ENCODE data around the gene LAMB1. TPM values are rescaled to one million over a fixed set of nuclear protein-coding genes. Genes with fewer than 3 reads are reported as not detected.

The LAMB1 gene
- total RNA-seq, 3 donors from 2014 or later, result 115 to 324 (median 300) TPM

- no peaks in the 10 kb centered on the region for H3K36me3 ChIP-seq
- no peak overlapping the region for H3K27ac ChIP-seq
- H3K4me1 ChIP-seq, result no peaks in the 10 kb centered on the region
- TF ChIP-seq POLR2AphosphoS5 (IDR thresholded peaks at IDR 0.05) (no peak), POLR2A (IDR thresholded peaks at IDR 0.05) (no peak)
- H3K9me3 ChIP-seq, result no peaks in the 10 kb centered on the region
- no peak for DNase-seq (ENCODE audit: low spot score in 2 of 2)
- intact Hi-C loops (cut with DNase I; ENCODE audit: low total_unique reads), result no loop called here
- no peak overlapping the region for H3K4me3 ChIP-seq
- peaks cover 0 to 3% of the 10 kb centered on the region in 2 donors for H3K27me3 ChIP-seq
Measured at GRCh38 chr7:108008827-108009226, 5.9 kb upstream of the LAMB1 start.

GRCh38 chr7:108008240-108008639 lies 5.3 kb upstream of the LAMB1 start:
- intact Hi-C loops (cut with DNase I; ENCODE audit: low total_unique reads), result no loop called here
- Histone ChIP-seq H3K4me1 (no peaks in the 10 kb centered on the region), H3K9me3 (no peaks in the 10 kb centered on the region), H3K4me3 (no peak overlapping the region), H3K27ac (no peak overlapping the region), H3K27me3 (peaks cover 0 to 8% of the 10 kb centered on the region in 2 donors), H3K36me3 (no peaks in the 10 kb centered on the region)
- DNase-seq (ENCODE audit: low spot score in 2 of 2), result no peak
- no peak for TF ChIP-seq CTCF (IDR thresholded peaks at IDR 0.05)
- no peak for TF ChIP-seq POLR2AphosphoS5 (IDR thresholded peaks at IDR 0.05)
- TF ChIP-seq POLR2A (IDR thresholded peaks at IDR 0.05), result no peak

GRCh38 chr7:108007762-108008161 lies 4.8 kb upstream of the LAMB1 start:
- H3K27me3 ChIP-seq, result peaks cover 0 to 8% of the 10 kb centered on the region in 2 donors
- no peak overlapping the region for H3K4me3 ChIP-seq
- no peak for DNase-seq (ENCODE audit: low spot score in 2 of 2)
- H3K27ac ChIP-seq, result no peak overlapping the region
- no peaks in the 10 kb centered on the region for H3K36me3 ChIP-seq
- TF ChIP-seq POLR2AphosphoS5 (IDR thresholded peaks at IDR 0.05) (no peak), POLR2A (IDR thresholded peaks at IDR 0.05) (no peak), CTCF (IDR thresholded peaks at IDR 0.05) (no peak)
- H3K9me3 ChIP-seq, result no peaks in the 10 kb centered on the region
- no peaks in the 10 kb centered on the region for H3K4me1 ChIP-seq
- intact Hi-C loops (cut with DNase I; ENCODE audit: low total_unique reads), result no loop called here

- TF ChIP-seq POLR2A (IDR thresholded peaks at IDR 0.05) (no peak), POLR2AphosphoS5 (IDR thresholded peaks at IDR 0.05) (no peak), CTCF (IDR thresholded peaks at IDR 0.05) (no peak)
- Histone ChIP-seq H3K9me3 (no peaks in the 10 kb centered on the region), H3K27ac (no peak overlapping the region), H3K36me3 (no peaks in the 10 kb centered on the region), H3K4me1 (no peaks in the 10 kb centered on the region), H3K27me3 (peaks cover 0 to 12% of the 10 kb centered on the region in 2 donors), H3K4me3 (no peak overlapping the region)
- intact Hi-C loops (cut with DNase I; ENCODE audit: low total_unique reads), result no loop called here
- DNase-seq (ENCODE audit: low spot score in 2 of 2), result no peak
Measured at GRCh38 chr7:108007261-108007660, 4.3 kb upstream of the LAMB1 start.

GRCh38 chr7:108004220-108005142 lies 1.5 kb upstream of the LAMB1 start:
- TF ChIP-seq POLR2AphosphoS5 (IDR thresholded peaks at IDR 0.05) (no peak), CTCF (IDR thresholded peaks at IDR 0.05) (no peak), POLR2A (IDR thresholded peaks at IDR 0.05) (no peak)
- Histone ChIP-seq H3K4me1 (peaks cover 0 to 4% of the 10 kb centered on the region in 2 donors), H3K9me3 (no peaks in the 10 kb centered on the region), H3K27ac (peak overlapping the region in 1 of 2 donors; percentile 20), H3K36me3 (no peaks in the 10 kb centered on the region), H3K4me3 (no peak overlapping the region), H3K27me3 (peaks cover 0 to 19% of the 10 kb centered on the region in 2 donors)
- no peak for DNase-seq (ENCODE audit: low spot score in 2 of 2)
- intact Hi-C loops (cut with DNase I; ENCODE audit: low total_unique reads), result no loop called here

Data from breast epithelium (tissue), 4 donors.